Thyroid gland (tissue), 4 donors: ENCODE results near the gene ITLN2. TPM values are rescaled to one million over a fixed set of nuclear protein-coding genes. Genes with fewer than 3 reads are reported as not detected.
A peak's percentile ranks its signal among the peaks of the same experiment; 100 is the strongest.
"Not testable (repeated sequence)": the region's sequence is repeated elsewhere in the genome, so short reads cannot be mapped to it uniquely, and the experiment has no call there.

Experiments
- DNase-seq, 2 donors: peaks; one replicate each; pipeline ENCODE4 v3.0.0-alpha.2; 2019
- H3K27ac ChIP-seq, 3 donors: fragments of 200-600 bp; sonication (generic); 1 replicate in 2 of 3; 2 replicates in 1 of 3; pipeline ENCODE4 v1.5.1; 2016 to 2019; ENCODE audit warnings: mild to moderate bottlenecking in 1 of 3, moderate library complexity in 1 of 3
- H3K27me3 ChIP-seq: fragments of 200-600 bp; sonication (generic); one replicate; pipeline ENCODE4 v1.5.1; 2019
- H3K36me3 ChIP-seq, 2 donors: fragments of 200-600 bp; sonication (generic); one replicate each; pipeline ENCODE4 v1.5.1; 2016 to 2019
- H3K4me1 ChIP-seq, 2 donors: fragments of 200-600 bp; sonication (generic); one replicate each; pipeline ENCODE4 v1.5.1; 2017 to 2019
- H3K4me3 ChIP-seq, 3 donors: fragments of 200-600 bp; sonication (generic); replicated peaks in 1 of 3; 1 replicate in 2 of 3; 2 replicates in 1 of 3; pipeline ENCODE4 v1.5.1; 2016; ENCODE audit warnings: mild to moderate bottlenecking in 1 of 3
- H3K9me3 ChIP-seq: fragments of 200-600 bp; sonication (generic); one replicate; pipeline ENCODE4 v1.5.1; 2017
- CTCF ChIP-seq, 6 experiments: fragments of 200-600 bp in 3 of 6; fragments of 450-650 bp in 3 of 6; sonication (generic) in 3 of 6; IDR thresholded peaks; one replicate each; pipeline ENCODE4 v1.5.1; 2016 to 2019; ENCODE audit warnings: antibody characterized with exemption in 6 of 6, mild to moderate bottlenecking in 2 of 6, inconsistent platforms in 1 of 6, moderate library complexity in 1 of 6
- POLR2A ChIP-seq, 2 donors: fragments of 450-650 bp; IDR thresholded peaks; one replicate each; pipeline ENCODE4 v1.6.1; 2017; ENCODE audit warnings: antibody characterized with exemption in 2 of 2, mild to moderate bottlenecking in 2 of 2, moderate library complexity in 1 of 2
- WGBS, 2 donors: methylation state at CpG; one replicate each; pipeline ENCODE4 v1.1.5; 2017; 5-methylcytosine and 5-hydroxymethylcytosine counted together
- intact Hi-C: fragments of 100-400 bp; cut with DNase I; formaldehyde crosslinking; loops from one replicate; pipeline ENCODE4 v1.15.1; 2023
- total RNA-seq, 4 donors: library from RNA; depleted of rRNA; stranded (reverse); fragments of >200 nt; gene quantifications; one replicate each; pipeline ENCODE4 v1.2.3, GENCODE V29; 2016

ITLN2 gene
- total RNA-seq, 4 donors from 2014 or later = not detected

DNA sequence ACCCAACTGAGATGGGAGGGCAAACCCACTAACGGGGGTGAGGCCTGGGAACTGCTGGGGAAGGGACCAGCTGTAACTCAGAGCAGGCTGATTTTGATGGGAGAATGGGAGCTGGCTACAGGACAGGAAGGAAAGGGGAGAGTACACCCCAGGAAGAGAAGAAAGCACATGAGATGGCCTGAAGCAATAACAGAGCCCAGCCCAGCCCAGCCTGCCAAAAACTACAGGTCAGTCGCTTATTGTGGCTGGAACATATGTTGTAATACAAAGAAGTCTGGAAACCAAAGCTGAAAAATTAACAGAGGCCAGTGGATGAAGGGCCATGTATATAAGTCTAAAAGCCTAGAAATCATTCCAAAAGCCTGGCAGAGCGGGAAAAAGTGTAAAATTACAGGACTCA, 1.6 kb downstream of the ITLN2 start:
- no peak for DNase-seq
- WGBS, 2 donors = 66 to 81% methylated on average over 3 of the region's 3 CpGs
- TF ChIP-seq POLR2A (IDR thresholded peaks at IDR 0.05) (no peak), CTCF (IDR thresholded peaks at IDR 0.05) (no peak)
- Histone ChIP-seq H3K27me3 (no peaks in the 10 kb centered on the region), H3K4me3 (no peak overlapping the region), H3K9me3 (no peaks in the 10 kb centered on the region), H3K36me3 (no peaks in the 10 kb centered on the region), H3K27ac (no peak overlapping the region), H3K4me1 (peaks cover 0 to 11% of the 10 kb centered on the region in 2 donors)
- intact Hi-C loops = no loop called here

DNA sequence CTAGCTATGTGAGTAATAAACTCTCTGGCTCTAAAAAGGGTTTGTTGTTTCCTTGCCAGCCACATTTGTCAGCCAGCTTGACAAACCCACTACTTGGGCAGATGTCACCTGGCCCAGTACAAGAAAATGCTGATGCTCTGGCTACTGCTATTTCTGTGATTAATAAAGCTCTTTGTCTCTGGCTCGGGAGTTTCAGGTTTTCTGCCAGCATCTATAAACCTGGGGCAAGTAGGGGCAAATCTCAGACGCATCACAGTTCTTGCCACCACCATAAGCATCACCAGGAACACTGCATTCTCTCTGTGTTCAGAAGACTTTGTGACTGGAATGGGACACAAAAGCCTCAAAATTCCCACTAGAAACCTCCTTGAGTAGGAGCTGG, 2.5 kb downstream of the ITLN2 start:
- Histone ChIP-seq H3K27ac (no peak overlapping the region), H3K27me3 (no peaks in the 10 kb centered on the region), H3K9me3 (no peaks in the 10 kb centered on the region), H3K36me3 (no peaks in the 10 kb centered on the region), H3K4me1 (peaks cover 0 to 11% of the 10 kb centered on the region in 2 donors), H3K4me3 (no peak overlapping the region)
- no peak for DNase-seq
- no peak for TF ChIP-seq CTCF (IDR thresholded peaks at IDR 0.05)
- TF ChIP-seq POLR2A (IDR thresholded peaks at IDR 0.05) = no peak
- WGBS, 2 donors = 80 to 85% methylated on average over 2 of the region's 2 CpGs
- intact Hi-C loops = no loop called here

GRCh38 chr1:160951443-160952128, 3.0 kb downstream of the ITLN2 start:
- intact Hi-C loops = loop anchor here (2.0 kb wide), 1 partner anchor 117 kb away; no protein-coding TSS in a partner anchor
- no peak for TF ChIP-seq POLR2A (IDR thresholded peaks at IDR 0.05)
- peak; percentile 29 to 83 (median 75) for TF ChIP-seq CTCF (IDR thresholded peaks at IDR 0.05)
- peak; percentile 77 to 84 for DNase-seq
- WGBS, 2 donors = 57 to 62% methylated on average over 8 of the region's 8 CpGs
- Histone ChIP-seq H3K4me3 (no peak overlapping the region), H3K4me1 (peaks cover 0 to 11% of the 10 kb centered on the region in 2 donors), H3K36me3 (no peaks in the 10 kb centered on the region), H3K9me3 (no peaks in the 10 kb centered on the region), H3K27me3 (no peaks in the 10 kb centered on the region), H3K27ac (no peak overlapping the region)

DNA sequence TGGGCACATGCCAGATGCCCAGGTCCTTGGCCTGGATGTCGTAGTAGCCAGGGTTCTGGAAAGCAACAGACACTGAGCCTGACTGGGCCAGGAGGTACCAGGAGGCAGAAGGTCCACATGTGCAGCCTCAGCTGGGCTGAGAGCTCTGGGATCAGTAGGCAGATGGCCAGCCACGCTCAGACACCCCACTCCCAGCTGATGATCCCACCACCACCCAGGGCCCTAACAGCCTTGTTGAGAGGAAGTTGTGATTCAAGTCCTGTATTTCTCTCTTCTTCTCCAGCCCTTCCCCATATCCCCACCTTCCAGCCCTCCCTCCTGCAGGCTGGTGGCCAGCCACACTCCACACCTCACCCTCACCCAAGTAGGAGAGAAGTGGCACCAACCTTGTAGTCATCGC, 4.0 kb downstream of the ITLN2 start:
- H3K27ac ChIP-seq = no peak overlapping the region
- no peaks in the 10 kb centered on the region for H3K36me3 ChIP-seq
- no peaks in the 10 kb centered on the region for H3K27me3 ChIP-seq
- intact Hi-C loops = loop anchor here (2.0 kb wide), 1 partner anchor 116 kb away; no protein-coding TSS in a partner anchor
- DNase-seq = no peak
- WGBS, 2 donors = 77 to 94% methylated on average over 2 to 3 of the region's 3 CpGs
- no peaks in the 10 kb centered on the region for H3K9me3 ChIP-seq
- peaks cover 0 to 11% of the 10 kb centered on the region in 2 donors for H3K4me1 ChIP-seq
- TF ChIP-seq POLR2A (IDR thresholded peaks at IDR 0.05) = no peak
- H3K4me3 ChIP-seq = no peak overlapping the region

DNA sequence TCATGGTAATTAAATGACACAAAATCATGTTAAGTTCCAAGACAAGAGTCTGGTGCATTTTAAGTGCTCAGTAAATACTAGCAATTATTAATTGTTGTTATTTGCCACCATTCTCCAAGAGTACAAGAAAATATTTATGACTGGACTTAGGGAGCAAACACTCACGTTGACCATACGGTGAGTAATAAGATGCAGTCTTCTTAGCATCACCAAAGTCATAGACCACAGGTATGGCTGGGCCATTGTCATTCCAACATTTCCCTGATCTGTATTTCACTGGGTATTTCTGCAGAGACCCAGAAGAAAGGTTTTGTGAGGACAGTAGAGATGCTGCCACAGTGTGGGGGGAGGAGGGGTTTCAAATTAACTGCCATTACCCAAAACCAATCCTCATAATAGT, 4.7 kb downstream of the ITLN2 start:
- Histone ChIP-seq H3K9me3 (no peaks in the 10 kb centered on the region), H3K36me3 (no peaks in the 10 kb centered on the region), H3K4me3 (no peak overlapping the region), H3K4me1 (peaks cover 0 to 11% of the 10 kb centered on the region in 2 donors), H3K27me3 (no peaks in the 10 kb centered on the region), H3K27ac (no peak overlapping the region)
- TF ChIP-seq CTCF (IDR thresholded peaks at IDR 0.05) = no peak
- DNase-seq = no peak
- intact Hi-C loops = loop anchor here (2.0 kb wide), 1 partner anchor 115 kb away; no protein-coding TSS in a partner anchor
- 95 to 96% methylated on average over 2 of the region's 2 CpGs for WGBS, 2 donors

DNA sequence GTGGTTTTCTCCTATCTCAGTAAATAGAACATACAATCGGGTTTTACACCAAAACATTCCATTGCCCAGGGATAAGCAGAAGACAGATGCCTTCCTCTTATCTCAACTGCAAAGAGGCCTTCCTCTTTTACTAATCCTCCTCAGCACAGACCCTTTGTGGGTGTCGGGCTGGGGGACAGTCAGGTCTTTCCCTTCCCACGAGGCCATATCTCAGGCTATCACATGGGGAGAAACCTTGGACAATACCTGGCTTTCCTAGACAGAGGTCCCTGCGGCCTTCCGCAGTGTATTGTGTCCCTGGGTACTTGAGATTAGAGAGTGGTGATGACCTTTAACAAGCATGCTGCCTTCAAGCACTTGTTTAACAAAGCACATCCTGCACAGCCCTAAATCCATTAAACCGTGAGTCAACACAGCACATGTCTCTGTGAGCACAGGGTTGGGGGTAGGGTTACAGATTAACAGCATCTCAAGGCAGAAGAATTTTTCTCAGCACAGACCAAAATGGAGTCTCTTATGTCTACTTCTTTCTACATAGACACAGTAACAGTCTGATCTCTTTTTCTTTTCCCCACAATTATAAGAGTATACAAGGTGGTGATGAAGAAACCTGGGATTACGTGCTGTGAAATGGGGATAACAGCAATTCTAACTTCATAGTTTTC, 5.3 kb downstream of the ITLN2 start:
- H3K27ac ChIP-seq, intact Hi-C loops, H3K4me3 ChIP-seq, H3K9me3 ChIP-seq, H3K27me3 ChIP-seq, H3K36me3 ChIP-seq: not testable (repeated sequence)
- 32 to 45% methylated on average over 5 to 7 of the region's 7 CpGs for WGBS, 2 donors
- DNase-seq = peak; percentile 46 to 51
- peaks cover 0 to 11% of the 10 kb centered on the region in 2 donors for H3K4me1 ChIP-seq

- H3K9me3 ChIP-seq, H3K27ac ChIP-seq, H3K4me3 ChIP-seq, H3K27me3 ChIP-seq, intact Hi-C loops, DNase-seq, H3K36me3 ChIP-seq: not testable (repeated sequence)
- peaks cover 0 to 11% of the 10 kb centered on the region in 2 donors for H3K4me1 ChIP-seq
- WGBS, 2 donors = 77 to 86% methylated on average over 7 of the region's 7 CpGs
Observed at GRCh38 chr1:160947174-160947759, 7.3 kb downstream of the ITLN2 start.

DNA sequence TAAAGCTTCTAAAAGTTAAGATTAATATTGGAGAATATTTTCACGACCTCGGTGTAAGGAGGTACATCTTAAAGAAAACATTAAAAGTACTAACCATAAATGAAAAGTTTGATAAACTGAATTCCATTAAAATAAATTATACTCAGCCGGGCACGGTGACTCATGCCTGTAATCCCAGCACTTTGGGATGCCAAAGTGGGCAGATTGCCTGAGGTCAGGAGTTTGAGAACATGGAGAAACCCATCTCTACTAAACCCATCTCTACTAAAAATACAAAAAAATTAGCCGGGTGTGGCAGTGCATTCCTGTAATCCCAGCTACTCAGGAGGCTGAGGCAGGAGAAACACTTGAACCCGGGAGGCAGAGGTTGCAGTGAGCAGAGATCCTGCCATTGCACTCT, 8.7 kb downstream of the ITLN2 start:
- H3K4me1 ChIP-seq, H3K36me3 ChIP-seq, H3K27ac ChIP-seq, intact Hi-C loops, DNase-seq, H3K4me3 ChIP-seq, H3K9me3 ChIP-seq, H3K27me3 ChIP-seq: not testable (repeated sequence)
- WGBS, 2 donors = 92% methylated on average over 6 of the region's 6 CpGs
